ENCODE data around the gene NPNT.

NPNT gene

GRCh38 chr4:105970371-105970770 is 75.1 kb downstream of the NPNT start:
- DNase-seq (ENCODE audit: low spot score) = no peak

- no peak for DNase-seq (ENCODE audit: low spot score)
Measured at GRCh38 chr4:105971036-105971435, 75.8 kb downstream of the NPNT start.

GRCh38 chr4:105972946-105973621 is 77.8 kb downstream of the NPNT start:
- DNase-seq (ENCODE audit: low spot score) = no peak

- no peak for DNase-seq (ENCODE audit: low spot score)
Measured at GRCh38 chr4:105976915-105977314, 81.6 kb downstream of the NPNT start.

GRCh38 chr4:105978684-105979296 is 83.5 kb downstream of the NPNT start:
- no peak for DNase-seq (ENCODE audit: low spot score)

GRCh38 chr4:105979506-105979905 is 84.2 kb downstream of the NPNT start:
- DNase-seq (ENCODE audit: low spot score) = no peak

GRCh38 chr4:105988671-105989070 is 93.4 kb downstream of the NPNT start:
- no peak for DNase-seq (ENCODE audit: low spot score)

- DNase-seq (ENCODE audit: low spot score) = no peak
Measured at GRCh38 chr4:105989485-105990242, 94.4 kb downstream of the NPNT start.

- no peak for DNase-seq (ENCODE audit: low spot score)
Measured at GRCh38 chr4:105990933-105991332, 95.7 kb downstream of the NPNT start.

- no peak for DNase-seq (ENCODE audit: low spot score)
Measured at GRCh38 chr4:105991726-105992125, 96.5 kb downstream of the NPNT start.

GRCh38 chr4:105992641-105993305 is 97.5 kb downstream of the NPNT start:
- no peak for DNase-seq (ENCODE audit: low spot score)

- DNase-seq (ENCODE audit: low spot score) = no peak
Measured at GRCh38 chr4:105994061-105994460, 98.8 kb downstream of the NPNT start.

- no peak for DNase-seq (ENCODE audit: low spot score)
Measured at GRCh38 chr4:105994841-105995501, 99.7 kb downstream of the NPNT start.

- DNase-seq (ENCODE audit: low spot score) = no peak
Measured at GRCh38 chr4:105996845-105997244, 101.6 kb downstream of the NPNT start.

- DNase-seq (ENCODE audit: low spot score) = no peak
Measured at GRCh38 chr4:105998171-105999063, 103.1 kb downstream of the NPNT start.

GRCh38 chr4:106002994-106003393 is 107.7 kb downstream of the NPNT start:
- no peak for DNase-seq (ENCODE audit: low spot score)

GRCh38 chr4:106010761-106011160 is 115.5 kb downstream of the NPNT start:
- DNase-seq (ENCODE audit: low spot score) = no peak

GRCh38 chr4:106011387-106011786 is 116.1 kb downstream of the NPNT start:
- no peak for DNase-seq (ENCODE audit: low spot score)

- DNase-seq (ENCODE audit: low spot score) = no peak
Measured at GRCh38 chr4:106017975-106018374, 122.7 kb downstream of the NPNT start.

- no peak for DNase-seq (ENCODE audit: low spot score)
Measured at GRCh38 chr4:106019771-106020170, 124.5 kb downstream of the NPNT start.

Data from ecto neural progenitor cell (in vitro differentiated cells).